Immature natural killer cell (primary cell): ENCODE results near the gene TTC23L. TPM values are rescaled to one million over a fixed set of nuclear protein-coding genes. Genes with fewer than 3 reads are reported as not detected.

ENCODE experiments used
- DNase-seq, 3 donors: peaks; one replicate each; pipeline ENCODE4 v3.0.0; 2022; ENCODE audit warnings: mixed read lengths in 1 of 3
- H3K27ac Mint-ChIP-seq, 6 donors: one replicate each; pipeline ENCODE4 v1.8.0; 2020; ENCODE audit warnings: mixed read lengths in 6 of 6, mild to moderate bottlenecking in 5 of 6, inconsistent platforms in 4 of 6, moderate library complexity in 3 of 6
- H3K27me3 Mint-ChIP-seq, 3 donors: one replicate each; pipeline ENCODE4 v1.8.0; 2020 to 2021; ENCODE audit warnings: low read depth in 3 of 3, mild to moderate bottlenecking in 3 of 3, mixed read lengths in 3 of 3, moderate library complexity in 3 of 3, inconsistent platforms in 1 of 3
- H3K36me3 Mint-ChIP-seq, 3 donors: one replicate each; pipeline ENCODE4 v1.8.0; 2020; ENCODE audit warnings: mixed read lengths in 3 of 3, inconsistent platforms in 2 of 3, mild to moderate bottlenecking in 2 of 3
- H3K4me1 Mint-ChIP-seq, 2 donors: one replicate each; pipeline ENCODE4 v1.8.0; 2020; ENCODE audit warnings: inconsistent platforms in 2 of 2, mild to moderate bottlenecking in 2 of 2, mixed read lengths in 2 of 2, moderate library complexity in 1 of 2
- H3K4me3 Mint-ChIP-seq, 5 donors: one replicate each; pipeline ENCODE4 v1.8.0; 2020; ENCODE audit warnings: mild to moderate bottlenecking in 5 of 5, mixed read lengths in 5 of 5, inconsistent platforms in 3 of 5, moderate library complexity in 3 of 5
- H3K9me3 Mint-ChIP-seq, 6 donors: one replicate each; pipeline ENCODE4 v1.8.0; 2020; ENCODE audit warnings: mild to moderate bottlenecking in 6 of 6, mixed read lengths in 6 of 6, inconsistent platforms in 4 of 6, moderate library complexity in 3 of 6
- polyA plus RNA-seq, 3 donors: library from polyadenylated mRNA; unstranded; fragments of 300-500 nt; fragmentation: Illumina TruSeq; gene quantifications; one replicate each; pipeline ENCODE4 v1.2.3, GENCODE V29; 2021

TTC23L gene
- polyA plus RNA-seq, 3 donors from 2014 or later: not detected

GRCh38 chr5:34867660-34868059, 28.7 kb downstream of the TTC23L start:
- Mint-ChIP-seq H3K4me3 (no peak overlapping the region), H3K36me3 (no peaks in the 10 kb centered on the region), H3K9me3 (no peaks in the 10 kb centered on the region), H3K27me3 (no peaks in the 10 kb centered on the region), H3K27ac (no peak overlapping the region), H3K4me1 (no peaks in the 10 kb centered on the region)
- no peak for DNase-seq

GRCh38 chr5:34868791-34869190, 29.8 kb downstream of the TTC23L start:
- no peak overlapping the region for H3K27ac Mint-ChIP-seq
- H3K4me1 Mint-ChIP-seq: no peaks in the 10 kb centered on the region
- H3K4me3 Mint-ChIP-seq: no peak overlapping the region
- H3K36me3 Mint-ChIP-seq: no peaks in the 10 kb centered on the region
- H3K27me3 Mint-ChIP-seq: peaks cover 0 to 4% (median 0%) of the 10 kb centered on the region in 3 donors
- no peak for DNase-seq
- H3K9me3 Mint-ChIP-seq: no peaks in the 10 kb centered on the region

GRCh38 chr5:34869256-34869655, 30.3 kb downstream of the TTC23L start:
- H3K27me3 Mint-ChIP-seq: peaks cover 0 to 4% (median 0%) of the 10 kb centered on the region in 3 donors
- H3K4me3 Mint-ChIP-seq: no peak overlapping the region
- H3K36me3 Mint-ChIP-seq: no peaks in the 10 kb centered on the region
- no peaks in the 10 kb centered on the region for H3K4me1 Mint-ChIP-seq
- H3K9me3 Mint-ChIP-seq: no peaks in the 10 kb centered on the region
- DNase-seq: no peak
- no peak overlapping the region for H3K27ac Mint-ChIP-seq

- no peak overlapping the region for H3K27ac Mint-ChIP-seq
- H3K4me1 Mint-ChIP-seq: no peaks in the 10 kb centered on the region
- peaks cover 0 to 4% (median 0%) of the 10 kb centered on the region in 3 donors for H3K27me3 Mint-ChIP-seq
- H3K36me3 Mint-ChIP-seq: no peaks in the 10 kb centered on the region
- no peak for DNase-seq
- no peaks in the 10 kb centered on the region for H3K9me3 Mint-ChIP-seq
- H3K4me3 Mint-ChIP-seq: no peak overlapping the region
These were observed 31.4 kb downstream of the TTC23L start for GRCh38 chr5:34870382-34870781.

- Mint-ChIP-seq H3K27ac (no peak overlapping the region), H3K36me3 (no peaks in the 10 kb centered on the region), H3K27me3 (peaks cover 0 to 10% (median 3%) of the 10 kb centered on the region in 3 donors), H3K9me3 (peaks cover 0 to 5% (median 0%) of the 10 kb centered on the region in 6 donors), H3K4me1 (no peaks in the 10 kb centered on the region), H3K4me3 (no peak overlapping the region)
- no peak for DNase-seq
These were observed 37.3 kb downstream of the TTC23L start for GRCh38 chr5:34876275-34876674.

- H3K9me3 Mint-ChIP-seq: peaks cover 0 to 2% (median 0%) of the 10 kb centered on the region in 6 donors
- H3K4me3 Mint-ChIP-seq: no peak overlapping the region
- H3K4me1 Mint-ChIP-seq: no peaks in the 10 kb centered on the region
- DNase-seq: no peak
- peaks cover 0 to 23% (median 6%) of the 10 kb centered on the region in 3 donors for H3K27me3 Mint-ChIP-seq
- H3K36me3 Mint-ChIP-seq: no peaks in the 10 kb centered on the region
- H3K27ac Mint-ChIP-seq: no peak overlapping the region
These were observed 42.3 kb downstream of the TTC23L start for GRCh38 chr5:34881246-34881645.

GRCh38 chr5:34886392-34887119, 47.6 kb downstream of the TTC23L start:
- H3K27ac Mint-ChIP-seq: no peak overlapping the region
- no peaks in the 10 kb centered on the region for H3K4me1 Mint-ChIP-seq
- H3K9me3 Mint-ChIP-seq: no peaks in the 10 kb centered on the region
- no peak for DNase-seq
- H3K27me3 Mint-ChIP-seq: peaks cover 0 to 19% (median 3%) of the 10 kb centered on the region in 3 donors
- no peak overlapping the region for H3K4me3 Mint-ChIP-seq
- no peaks in the 10 kb centered on the region for H3K36me3 Mint-ChIP-seq

- no peak for DNase-seq
- peaks cover 0 to 10% (median 3%) of the 10 kb centered on the region in 3 donors for H3K27me3 Mint-ChIP-seq
- no peaks in the 10 kb centered on the region for H3K36me3 Mint-ChIP-seq
- no peaks in the 10 kb centered on the region for H3K4me1 Mint-ChIP-seq
- H3K27ac Mint-ChIP-seq: no peak overlapping the region
- H3K9me3 Mint-ChIP-seq: no peaks in the 10 kb centered on the region
- H3K4me3 Mint-ChIP-seq: no peak overlapping the region
These were observed 50.4 kb downstream of the TTC23L start for GRCh38 chr5:34889394-34889793.

- no peak overlapping the region for H3K4me3 Mint-ChIP-seq
These were observed 53.0 kb downstream of the TTC23L start for GRCh38 chr5:34891981-34892380.

GRCh38 chr5:34892414-34892813, 53.5 kb downstream of the TTC23L start:
- Mint-ChIP-seq H3K4me3 (no peak overlapping the region), H3K27ac (no peak overlapping the region), H3K9me3 (no peaks in the 10 kb centered on the region), H3K4me1 (no peaks in the 10 kb centered on the region), H3K36me3 (peaks cover 0 to 6% (median 5%) of the 10 kb centered on the region in 3 donors), H3K27me3 (no peaks in the 10 kb centered on the region)
- no peak for DNase-seq

More at GRCh38 chr5:34891981-34892380, 53.0 kb downstream of the TTC23L start:
- no peaks in the 10 kb centered on the region for H3K4me1 Mint-ChIP-seq
- H3K9me3 Mint-ChIP-seq: no peaks in the 10 kb centered on the region
- H3K36me3 Mint-ChIP-seq: peaks cover 0 to 6% (median 5%) of the 10 kb centered on the region in 3 donors
- no peak overlapping the region for H3K27ac Mint-ChIP-seq
- peaks cover 0 to 3% (median 0%) of the 10 kb centered on the region in 3 donors for H3K27me3 Mint-ChIP-seq
- no peak for DNase-seq

- DNase-seq: no peak
- H3K9me3 Mint-ChIP-seq: no peaks in the 10 kb centered on the region
- no peak overlapping the region for H3K4me3 Mint-ChIP-seq
- H3K27ac Mint-ChIP-seq: peak overlapping the region in 1 of 6 donors; percentile 8
- H3K27me3 Mint-ChIP-seq: no peaks in the 10 kb centered on the region
- H3K36me3 Mint-ChIP-seq: peaks cover 0 to 6% (median 5%) of the 10 kb centered on the region in 3 donors
- no peaks in the 10 kb centered on the region for H3K4me1 Mint-ChIP-seq
These were observed 55.8 kb downstream of the TTC23L start for GRCh38 chr5:34894716-34895115.

GRCh38 chr5:34895641-34896419, 56.9 kb downstream of the TTC23L start:
- Mint-ChIP-seq H3K4me3 (no peak overlapping the region), H3K27me3 (no peaks in the 10 kb centered on the region), H3K36me3 (peaks cover 0 to 6% (median 5%) of the 10 kb centered on the region in 3 donors), H3K4me1 (no peaks in the 10 kb centered on the region), H3K9me3 (no peaks in the 10 kb centered on the region), H3K27ac (no peak overlapping the region)
- no peak for DNase-seq

GRCh38 chr5:34897646-34898045, 58.7 kb downstream of the TTC23L start:
- no peaks in the 10 kb centered on the region for H3K27me3 Mint-ChIP-seq
- H3K4me3 Mint-ChIP-seq: no peak overlapping the region
- no peak for DNase-seq
- no peaks in the 10 kb centered on the region for H3K4me1 Mint-ChIP-seq
- H3K36me3 Mint-ChIP-seq: peaks cover 0 to 6% (median 5%) of the 10 kb centered on the region in 3 donors
- no peak overlapping the region for H3K27ac Mint-ChIP-seq
- no peaks in the 10 kb centered on the region for H3K9me3 Mint-ChIP-seq

GRCh38 chr5:34898258-34898895, 59.4 kb downstream of the TTC23L start:
- H3K27me3 Mint-ChIP-seq: no peaks in the 10 kb centered on the region
- H3K4me3 Mint-ChIP-seq: no peak overlapping the region
- H3K27ac Mint-ChIP-seq: no peak overlapping the region
- no peaks in the 10 kb centered on the region for H3K4me1 Mint-ChIP-seq
- no peaks in the 10 kb centered on the region for H3K9me3 Mint-ChIP-seq
- peaks cover 0 to 7% (median 5%) of the 10 kb centered on the region in 3 donors for H3K36me3 Mint-ChIP-seq
- DNase-seq: peak; percentile 25 to 48 (median 30)
